Erythroblast (primary cell): ENCODE measurements around the gene PLXNB2.
A peak's percentile ranks its signal among the peaks of the same experiment; 100 is the strongest.

ENCODE experiments used
- DNase-seq, 2 experiments: peaks; one replicate each; lab custom pipeline; 2025; lab: John Stamatoyannopoulos, UW
- GATA1 ChIP-seq: IDR thresholded peaks from 2 replicates; pipeline ENCODE4 v1.6.1; 2011; ENCODE audit warnings: low read depth, mild to moderate bottlenecking, control low read depth, low read length, moderate library complexity
- POLR2A ChIP-seq: IDR thresholded peaks from 2 replicates; pipeline ENCODE4 v1.6.1; 2011; ENCODE audit warnings: mild to moderate bottlenecking, low read length

PLXNB2 gene

GRCh38 chr22:50269573-50269969 lies 37.9 kb downstream of the PLXNB2 start:
- TF ChIP-seq POLR2A, result no peak
- TF ChIP-seq GATA1, result no peak
- DNase-seq, result no peak

- DNase-seq, result no peak
- TF ChIP-seq GATA1 (no peak), POLR2A (no peak)
Measured at GRCh38 chr22:50268655-50269113, 38.8 kb downstream of the PLXNB2 start.

GRCh38 chr22:50267591-50268390 lies 39.7 kb downstream of the PLXNB2 start:
- peak; percentile 34 to 50 for DNase-seq
- TF ChIP-seq GATA1 (no peak), POLR2A (no peak)

- TF ChIP-seq GATA1 (no peak), POLR2A (no peak)
- DNase-seq, result no peak
Measured at GRCh38 chr22:50266994-50267393, 40.5 kb downstream of the PLXNB2 start.

- TF ChIP-seq GATA1 (no peak), POLR2A (no peak)
- no peak for DNase-seq
Measured at GRCh38 chr22:50264946-50265669, 42.3 kb downstream of the PLXNB2 start.

DNA sequence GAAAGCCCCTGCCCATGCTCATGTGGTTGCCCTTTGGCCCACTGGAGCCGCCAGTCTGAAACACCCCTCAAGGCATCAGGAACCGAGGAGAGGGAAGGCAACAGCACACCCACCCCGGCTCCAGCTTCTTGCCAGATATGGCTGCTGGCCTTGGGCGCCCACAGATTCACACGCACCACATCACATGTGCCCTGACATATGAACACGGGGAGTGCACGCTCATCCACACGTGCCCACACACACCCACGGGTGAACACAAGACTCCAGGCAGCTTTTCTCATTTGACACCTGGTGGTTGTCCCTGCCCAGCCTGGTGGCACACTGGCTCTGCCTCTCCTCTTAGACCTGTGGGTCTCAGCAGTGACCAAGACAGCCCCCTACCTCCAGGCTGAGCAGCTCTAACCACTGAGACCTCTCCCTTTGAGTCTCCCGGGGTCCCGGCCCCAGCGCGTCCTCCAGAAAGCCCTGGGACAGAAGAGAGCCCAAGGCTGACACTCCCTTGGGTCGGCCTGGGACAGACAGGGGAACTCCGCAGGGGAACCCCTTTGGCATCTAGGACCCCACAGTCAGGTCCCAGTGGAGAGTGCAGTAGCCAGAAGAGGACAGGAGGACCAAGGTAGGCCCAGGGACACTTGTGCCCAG lies 43.2 kb downstream of the PLXNB2 start:
- TF ChIP-seq GATA1 (no peak), POLR2A (no peak)
- no peak for DNase-seq

- no peak for TF ChIP-seq POLR2A
- no peak for TF ChIP-seq GATA1
Measured at GRCh38 chr22:50262973-50263617, 44.4 kb downstream of the PLXNB2 start.

DNA sequence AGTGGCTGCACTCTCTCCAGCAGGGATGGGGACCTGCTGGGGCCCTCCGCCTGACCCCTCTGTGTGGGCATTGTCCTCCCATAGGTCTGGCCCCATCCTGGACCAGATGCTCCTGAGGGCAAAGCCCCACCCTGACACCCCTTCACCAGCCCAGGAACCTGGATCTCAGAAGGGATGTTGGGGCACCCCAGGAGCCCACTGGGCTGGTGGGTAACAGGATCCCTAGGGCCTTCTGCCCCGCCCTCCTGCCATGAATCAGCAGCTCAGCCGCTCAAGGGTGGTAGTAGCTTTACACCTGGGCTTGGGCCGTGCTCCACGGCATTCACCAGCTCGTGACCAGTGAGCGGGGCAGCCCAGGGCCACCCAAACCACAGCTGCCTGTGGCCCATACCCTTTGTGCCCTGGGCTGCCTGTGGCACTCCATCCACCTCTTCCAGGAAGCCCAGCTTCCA lies 45.0 kb downstream of the PLXNB2 start:
- DNase-seq, result peak in 1 of 2 experiments; percentile 35
- no peak for TF ChIP-seq GATA1
- no peak for TF ChIP-seq POLR2A

More at GRCh38 chr22:50262973-50263617, 44.4 kb downstream of the PLXNB2 start:
- DNase-seq, result no peak

DNA sequence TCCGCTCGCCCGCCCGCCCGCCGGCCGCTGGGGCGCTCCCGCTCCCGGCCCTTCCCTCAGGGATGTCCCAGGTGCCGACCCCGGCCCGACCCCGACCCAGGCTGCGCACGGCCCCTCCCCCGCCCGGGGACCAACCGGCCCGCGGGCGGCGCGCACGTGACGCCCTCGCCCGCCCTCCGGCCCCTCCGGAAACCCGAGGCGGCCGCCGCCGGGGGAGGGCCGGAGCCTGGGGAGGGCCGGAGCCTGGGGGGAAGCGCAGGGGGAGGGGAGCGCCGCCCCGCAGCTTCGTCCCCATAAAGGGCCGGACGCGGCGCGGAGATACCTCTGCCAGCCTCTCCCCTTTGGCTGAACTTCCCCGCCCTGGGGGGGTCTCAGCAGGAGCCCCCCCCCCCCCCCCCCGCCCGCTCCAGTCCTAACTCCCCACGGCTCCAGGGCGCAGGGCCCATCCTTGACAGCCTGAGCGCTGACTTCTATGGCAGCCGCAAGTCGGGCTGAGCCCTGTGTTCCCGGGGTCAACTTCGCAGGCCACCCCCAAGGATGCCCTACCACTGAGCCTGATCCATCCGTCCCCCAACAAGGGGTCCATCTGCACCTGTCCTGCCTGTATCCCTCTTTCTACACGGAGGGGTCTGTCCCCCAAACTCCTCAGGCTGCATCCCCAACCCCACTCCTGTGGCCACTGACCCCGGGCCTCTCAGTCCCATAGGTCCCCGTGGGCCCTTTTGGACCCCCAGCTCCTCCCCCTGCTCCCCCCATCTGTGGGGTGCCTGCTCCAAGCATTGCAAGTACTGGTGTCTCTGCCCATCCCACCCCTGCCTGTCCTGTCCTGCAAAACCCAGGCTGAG lies 45.6 kb downstream of the PLXNB2 start, which contains the start of gene MAPK12:
MAPK12 (minus strand) TSS at position 69 of the 845 bp plus-strand sequence. CDS start 174 bp downstream, outside the sequence.
- no peak for TF ChIP-seq POLR2A

DNA sequence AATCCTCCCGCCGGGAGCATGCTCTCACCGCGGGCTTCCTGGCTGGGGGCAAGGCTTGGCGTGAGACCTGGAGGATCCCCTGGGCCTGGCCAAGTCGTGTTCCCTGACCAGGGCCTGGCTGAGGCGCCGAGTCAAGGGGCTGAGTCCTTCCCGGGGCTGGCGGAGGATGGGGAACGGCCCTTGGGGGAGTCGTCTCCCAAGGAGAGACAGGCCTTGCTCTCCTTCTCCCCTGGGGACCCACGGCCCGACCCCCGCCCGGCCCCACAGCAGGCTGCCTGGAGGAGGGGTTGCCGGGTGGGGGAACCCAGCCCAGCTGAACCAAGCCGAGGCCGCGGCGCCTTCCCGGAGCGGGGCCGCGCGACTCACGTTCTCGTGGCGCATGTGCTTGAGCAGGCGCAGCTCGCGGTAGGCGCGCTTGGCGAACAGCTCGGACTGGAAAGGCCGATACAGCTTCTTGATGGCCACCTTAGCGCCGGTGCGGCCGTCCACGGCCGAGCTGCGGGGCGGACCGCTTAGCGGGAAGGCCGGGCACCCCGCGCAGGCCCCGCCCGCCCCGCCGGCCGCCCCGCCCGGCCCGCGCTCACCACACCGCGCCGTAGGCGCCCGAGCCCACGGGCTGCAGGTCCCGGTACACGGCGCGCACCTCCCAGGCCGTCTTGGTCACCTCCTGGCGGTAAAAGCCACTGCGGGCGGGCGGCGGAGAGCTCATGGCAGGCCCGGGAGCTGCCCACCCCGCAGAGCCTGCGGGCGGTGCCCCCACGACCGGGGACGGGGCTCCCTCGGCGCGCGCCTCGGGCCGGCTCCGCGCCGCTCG lies 46.4 kb downstream of the PLXNB2 start:
- peak; percentile 39 to 56 for DNase-seq
- TF ChIP-seq POLR2A (no peak), GATA1 (no peak)

More for the DNA sequence above, 45.6 kb downstream of the PLXNB2 start, which contains the start of gene MAPK12:
- no peak for DNase-seq

- DNase-seq, result no peak
- TF ChIP-seq POLR2A (no peak), GATA1 (no peak)
Measured at GRCh38 chr22:50260434-50260800, 47.0 kb downstream of the PLXNB2 start.
